HG03460 (cell line): ENCODE results near the gene ARGLU1.

Source experiments
- ATAC-seq: cut with Tn5 transposase; IDR thresholded peaks from one replicate; pipeline ENCODE4 v1.9.1; 2021; ENCODE audit not compliant: unreplicated experiment

The ARGLU1 gene

GRCh38 chr13:106588367-106588766 lies 20.4 kb upstream of the ARGLU1 start:
- ATAC-seq = no peak

- no peak for ATAC-seq
Observed at GRCh38 chr13:106587787-106588186, 19.9 kb upstream of the ARGLU1 start.

- no peak for ATAC-seq
Observed at GRCh38 chr13:106586648-106587166, 18.8 kb upstream of the ARGLU1 start.

GRCh38 chr13:106581225-106581624 lies 13.3 kb upstream of the ARGLU1 start:
- ATAC-seq = no peak

GRCh38 chr13:106575896-106576295 lies 8.0 kb upstream of the ARGLU1 start:
- ATAC-seq = no peak

GRCh38 chr13:106573868-106574267 lies 5.9 kb upstream of the ARGLU1 start:
- no peak for ATAC-seq

GRCh38 chr13:106573284-106573846 lies 5.4 kb upstream of the ARGLU1 start:
- no peak for ATAC-seq

GRCh38 chr13:106570299-106570852 lies 2.4 kb upstream of the ARGLU1 start:
- no peak for ATAC-seq

GRCh38 chr13:106569233-106570095 lies 1.5 kb upstream of the ARGLU1 start:
- no peak for ATAC-seq

GRCh38 chr13:106568299-106569003 lies 514 bp upstream of the ARGLU1 start:
- peak; percentile 28 for ATAC-seq

- ATAC-seq = peak; percentile 49
Observed at GRCh38 chr13:106566641-106567473, 1.1 kb downstream of the ARGLU1 start.

- ATAC-seq = no peak
Observed at GRCh38 chr13:106565127-106565775, 2.7 kb downstream of the ARGLU1 start.

- no peak for ATAC-seq
Observed at GRCh38 chr13:106562301-106562700, 5.6 kb downstream of the ARGLU1 start.

- peak; percentile 72 for ATAC-seq
Observed at GRCh38 chr13:106561551-106562170, 6.3 kb downstream of the ARGLU1 start.

GRCh38 chr13:106560821-106561220 lies 7.1 kb downstream of the ARGLU1 start:
- ATAC-seq = no peak

- ATAC-seq = no peak
Observed at GRCh38 chr13:106558527-106558926, 9.4 kb downstream of the ARGLU1 start.

GRCh38 chr13:106555631-106556328 lies 12.2 kb downstream of the ARGLU1 start:
- no peak for ATAC-seq

GRCh38 chr13:106551751-106552150 lies 16.2 kb downstream of the ARGLU1 start:
- no peak for ATAC-seq

- ATAC-seq = no peak
Observed at GRCh38 chr13:106551350-106551749, 16.6 kb downstream of the ARGLU1 start.
